Osteoblast (primary cell): ENCODE measurements around the gene GNG13. TPM values are rescaled to one million over a fixed set of nuclear protein-coding genes. Genes with fewer than 3 reads are reported as not detected.

Source experiments
- DNase-seq: peaks from one replicate; pipeline ENCODE4 v3.0.0; 2011; ENCODE audit warnings: low spot score, mixed read lengths; ENCODE audit not compliant: insufficient read length; ENCODE audit errors: missing footprints
- H2AFZ ChIP-seq: 2 replicates; pipeline ENCODE4 v1.6.0; 2011; ENCODE audit warnings: mild to moderate bottlenecking, low read length
- H3K27ac ChIP-seq: 2 replicates; pipeline ENCODE4 v1.5.1; 2011; ENCODE audit warnings: mild to moderate bottlenecking, low read depth, low read length, moderate library complexity
- H3K27me3 ChIP-seq: 2 replicates; pipeline ENCODE4 v1.6.0; 2012; ENCODE audit warnings: mild to moderate bottlenecking, control low read depth, inconsistent platforms, low read length, moderate library complexity; ENCODE audit not compliant: insufficient read depth
- H3K36me3 ChIP-seq: 2 replicates; pipeline ENCODE4 v1.5.1; 2011; ENCODE audit warnings: mild to moderate bottlenecking, low read length, control low read depth, moderate library complexity; ENCODE audit not compliant: insufficient read depth
- H3K4me1 ChIP-seq: 2 replicates; pipeline ENCODE4 v1.5.1; 2011; ENCODE audit warnings: mild to moderate bottlenecking, low read length, control low read depth, moderate library complexity; ENCODE audit not compliant: insufficient read depth
- H3K4me2 ChIP-seq: 2 replicates; pipeline ENCODE4 v1.6.0; 2011; ENCODE audit warnings: mild to moderate bottlenecking, low read length; ENCODE audit not compliant: insufficient read depth
- H3K4me3 ChIP-seq: fragments of 200-600 bp; sonication (generic); 3 replicates; pipeline ENCODE4 v1.5.1; 2012; ENCODE audit warnings: mild to moderate bottlenecking, low read length, inconsistent platforms; ENCODE audit not compliant: insufficient read depth
- H3K79me2 ChIP-seq: 2 replicates; pipeline ENCODE4 v1.6.0; 2012; ENCODE audit warnings: mild to moderate bottlenecking, low read length, control low read depth, inconsistent platforms; ENCODE audit not compliant: insufficient read depth
- H3K9me3 ChIP-seq: 2 replicates; pipeline ENCODE4 v1.5.1; 2011; ENCODE audit warnings: low read depth, low read length, control low read depth
- H4K20me1 ChIP-seq: 2 replicates; pipeline ENCODE4 v1.6.0; 2012; ENCODE audit warnings: mild to moderate bottlenecking, low read length, control low read depth; ENCODE audit not compliant: insufficient read depth
- small RNA-seq: library from RNA; depleted of rRNA; stranded (forward); fragments of <200 nt; gene quantifications from one replicate; pipeline ENCODE3, GENCODE V24; 2012
- total RNA-seq: library from RNA; depleted of rRNA; stranded (reverse); fragments of >200 nt; gene quantifications from 2 replicates; pipeline ENCODE4 v1.2.3, GENCODE V29; 2012
- TF ChIP-seq, protein P1 (sequence below): IDR thresholded peaks from 2 replicates; pipeline ENCODE4 v1.5.1; 2011; ENCODE audit warnings: mild to moderate bottlenecking, low read depth, low read length, moderate library complexity; ENCODE audit errors: extremely low read depth

Gene GNG13
- total RNA-seq, 1 donor: not detected

DNA sequence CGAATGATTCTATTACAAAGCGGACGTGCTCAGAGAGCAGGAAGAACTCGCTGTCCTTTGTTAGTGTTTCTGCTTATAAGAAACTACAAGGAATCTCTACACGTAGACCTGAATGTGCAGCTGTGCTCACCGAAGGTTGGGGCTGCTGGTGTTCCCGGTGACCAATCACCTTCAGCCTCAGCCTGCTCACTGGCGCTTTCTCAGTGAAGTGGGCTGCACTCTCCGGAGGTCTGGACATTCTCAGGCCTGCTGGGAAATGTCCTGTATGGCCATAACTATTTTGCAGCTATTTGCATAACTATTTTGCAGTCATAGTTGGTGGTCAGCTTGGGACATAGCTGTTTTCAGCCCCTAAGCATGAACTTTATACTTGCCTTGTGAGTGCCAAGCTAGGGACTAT lies 50.0 kb downstream of the GNG13 start:
- Histone ChIP-seq H3K36me3 (no peaks in the 10 kb centered on the region), H2AFZ (no peak overlapping the region), H3K79me2 (no peaks in the 10 kb centered on the region), H3K4me3 (no peak overlapping the region), H3K27me3 (peaks cover 12% of the 10 kb centered on the region), H3K4me1 (no peaks in the 10 kb centered on the region), H3K9me3 (no peaks in the 10 kb centered on the region), H3K4me2 (no peak overlapping the region), H4K20me1 (no peaks in the 10 kb centered on the region), H3K27ac (no peak overlapping the region)
- TF ChIP-seq, protein P1, sequence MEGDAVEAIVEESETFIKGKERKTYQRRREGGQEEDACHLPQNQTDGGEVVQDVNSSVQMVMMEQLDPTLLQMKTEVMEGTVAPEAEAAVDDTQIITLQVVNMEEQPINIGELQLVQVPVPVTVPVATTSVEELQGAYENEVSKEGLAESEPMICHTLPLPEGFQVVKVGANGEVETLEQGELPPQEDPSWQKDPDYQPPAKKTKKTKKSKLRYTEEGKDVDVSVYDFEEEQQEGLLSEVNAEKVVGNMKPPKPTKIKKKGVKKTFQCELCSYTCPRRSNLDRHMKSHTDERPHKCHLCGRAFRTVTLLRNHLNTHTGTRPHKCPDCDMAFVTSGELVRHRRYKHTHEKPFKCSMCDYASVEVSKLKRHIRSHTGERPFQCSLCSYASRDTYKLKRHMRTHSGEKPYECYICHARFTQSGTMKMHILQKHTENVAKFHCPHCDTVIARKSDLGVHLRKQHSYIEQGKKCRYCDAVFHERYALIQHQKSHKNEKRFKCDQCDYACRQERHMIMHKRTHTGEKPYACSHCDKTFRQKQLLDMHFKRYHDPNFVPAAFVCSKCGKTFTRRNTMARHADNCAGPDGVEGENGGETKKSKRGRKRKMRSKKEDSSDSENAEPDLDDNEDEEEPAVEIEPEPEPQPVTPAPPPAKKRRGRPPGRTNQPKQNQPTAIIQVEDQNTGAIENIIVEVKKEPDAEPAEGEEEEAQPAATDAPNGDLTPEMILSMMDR: no peak
- DNase-seq: no peak

GRCh38 chr16:749010-749409 lies 51.5 kb downstream of the GNG13 start:
- Histone ChIP-seq H3K9me3 (no peaks in the 10 kb centered on the region), H3K27ac (no peak overlapping the region), H2AFZ (no peak overlapping the region), H3K79me2 (no peaks in the 10 kb centered on the region), H3K27me3 (peaks cover 12% of the 10 kb centered on the region), H4K20me1 (no peaks in the 10 kb centered on the region), H3K4me1 (no peaks in the 10 kb centered on the region), H3K36me3 (no peaks in the 10 kb centered on the region), H3K4me3 (no peak overlapping the region), H3K4me2 (peak overlapping the region; percentile 39)
- TF ChIP-seq, protein P1: no peak
- peak; percentile 97 for DNase-seq

Small RNAs within 50 kb of the gene (small RNA-seq; reads per million reads assigned to genes)
- not detected for gene MIR662

Other genes starting within 250 kb of the GNG13 start
- under 0.01 TPM in 1 of 2 replicates, not detected in the other for gene PRR35, start 240.3 kb downstream of the GNG13 start, total RNA-seq
- 1.2 and 2.2 TPM in 2 replicates for gene NHLRC4, start 233.7 kb downstream of the GNG13 start, total RNA-seq
- 25.6 and 29.0 TPM in 2 replicates for gene PIGQ, start 230.8 kb downstream of the GNG13 start, total RNA-seq
- gene RAB40C, start 210.7 kb downstream of the GNG13 start, total RNA-seq: 11.2 and 13.3 TPM in 2 replicates
- under 0.01 and 0.36 TPM in 2 replicates for gene WFIKKN1, start 169.7 kb downstream of the GNG13 start, total RNA-seq
- 72.8 and 76.0 TPM in 2 replicates for gene METTL26, start 164.4 kb downstream of the GNG13 start, total RNA-seq
- gene MCRIP2, start 158.9 kb downstream of the GNG13 start, total RNA-seq: 20.0 and 20.3 TPM in 2 replicates
- gene WDR90, start 151.4 kb downstream of the GNG13 start, total RNA-seq: 10.3 and 19.2 TPM in 2 replicates
- gene RHOT2, start 132.6 kb downstream of the GNG13 start, total RNA-seq: 35.9 and 42.0 TPM in 2 replicates
- gene RHBDL1, start 125.1 kb downstream of the GNG13 start, total RNA-seq: 0.88 and 1.1 TPM in 2 replicates
- 88.1 and 102 TPM in 2 replicates for gene STUB1, start 120.3 kb downstream of the GNG13 start, total RNA-seq
- gene JMJD8, start 116.4 kb downstream of the GNG13 start, total RNA-seq: 48.0 and 48.5 TPM in 2 replicates
- gene WDR24, start 110.3 kb downstream of the GNG13 start, total RNA-seq: 8.0 and 8.7 TPM in 2 replicates
- gene FBXL16, start 94.9 kb downstream of the GNG13 start, total RNA-seq: not detected in 2 replicates
- gene METRN, start 85.6 kb downstream of the GNG13 start, total RNA-seq: 30.9 and 33.3 TPM in 2 replicates
- 20.9 and 21.7 TPM in 2 replicates for gene ANTKMT, start 79.6 kb downstream of the GNG13 start, total RNA-seq
- 2.1 and 2.2 TPM in 2 replicates for gene CCDC78, start 74.3 kb downstream of the GNG13 start, total RNA-seq
- 12.7 and 16.3 TPM in 2 replicates for gene HAGHL, start 73.6 kb downstream of the GNG13 start, total RNA-seq
- gene CIAO3, start 59.7 kb downstream of the GNG13 start, total RNA-seq: 32.2 and 35.1 TPM in 2 replicates
- gene MSLN, start 40.0 kb downstream of the GNG13 start, total RNA-seq: under 0.01 and 1.2 TPM in 2 replicates
- gene RPUSD1, start 12.4 kb downstream of the GNG13 start, total RNA-seq: 23.3 and 28.2 TPM in 2 replicates
- gene CHTF18, start 12.1 kb downstream of the GNG13 start, total RNA-seq: 3.3 and 3.8 TPM in 2 replicates
- 25.3 and 35.8 TPM in 2 replicates for gene LMF1, start 170.2 kb upstream of the GNG13 start, total RNA-seq
- under 0.01 TPM in 1 of 2 replicates, not detected in the other for gene SOX8, start 181.0 kb upstream of the GNG13 start, total RNA-seq